ENCODE measurements around the gene MEA1. TPM values are rescaled to one million over a fixed set of nuclear protein-coding genes. Genes with fewer than 3 reads are reported as not detected.

MEA1 gene
- total RNA-seq, result 48.2 and 71.9 TPM in 2 replicates

DNA sequence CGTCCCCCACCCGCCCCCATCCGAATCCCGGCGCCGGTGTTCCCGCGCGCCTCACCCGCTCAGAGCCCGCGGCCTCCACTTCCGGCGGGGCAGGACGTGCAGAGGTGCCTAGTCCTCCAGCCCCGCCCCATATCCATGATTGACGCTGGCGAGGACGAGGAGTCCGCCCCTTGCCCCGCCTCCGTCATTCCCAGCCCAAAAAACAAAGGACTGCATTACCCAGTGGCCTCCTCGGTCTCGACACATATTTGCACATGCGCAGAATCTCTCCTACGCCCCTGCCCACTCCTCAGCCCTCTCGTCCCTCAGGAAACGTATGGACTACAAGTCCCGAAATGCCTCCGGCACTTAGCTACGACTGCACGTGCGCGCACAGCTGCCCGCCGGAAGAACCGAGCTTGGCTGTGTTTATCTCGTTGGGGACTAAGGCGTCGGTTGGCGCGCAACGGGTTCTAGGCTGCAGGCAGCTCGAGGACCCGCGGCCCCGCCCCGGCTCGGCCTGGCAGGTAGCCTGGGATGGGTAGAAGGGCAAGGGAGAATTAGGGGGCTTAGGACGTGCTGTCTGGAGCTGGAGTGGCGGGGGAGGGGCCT is at the start of gene MEA1, which contains the start of gene KLHDC3:
TSS of gene MEA1 (minus strand) at position 104 of the 591 bp plus-strand sequence. CDS start 133 bp downstream, outside the sequence.
TSS of gene KLHDC3 (plus strand) at position 407 of the 591 bp plus-strand sequence. CDS start 2,944 bp downstream, outside the sequence.

DNA sequence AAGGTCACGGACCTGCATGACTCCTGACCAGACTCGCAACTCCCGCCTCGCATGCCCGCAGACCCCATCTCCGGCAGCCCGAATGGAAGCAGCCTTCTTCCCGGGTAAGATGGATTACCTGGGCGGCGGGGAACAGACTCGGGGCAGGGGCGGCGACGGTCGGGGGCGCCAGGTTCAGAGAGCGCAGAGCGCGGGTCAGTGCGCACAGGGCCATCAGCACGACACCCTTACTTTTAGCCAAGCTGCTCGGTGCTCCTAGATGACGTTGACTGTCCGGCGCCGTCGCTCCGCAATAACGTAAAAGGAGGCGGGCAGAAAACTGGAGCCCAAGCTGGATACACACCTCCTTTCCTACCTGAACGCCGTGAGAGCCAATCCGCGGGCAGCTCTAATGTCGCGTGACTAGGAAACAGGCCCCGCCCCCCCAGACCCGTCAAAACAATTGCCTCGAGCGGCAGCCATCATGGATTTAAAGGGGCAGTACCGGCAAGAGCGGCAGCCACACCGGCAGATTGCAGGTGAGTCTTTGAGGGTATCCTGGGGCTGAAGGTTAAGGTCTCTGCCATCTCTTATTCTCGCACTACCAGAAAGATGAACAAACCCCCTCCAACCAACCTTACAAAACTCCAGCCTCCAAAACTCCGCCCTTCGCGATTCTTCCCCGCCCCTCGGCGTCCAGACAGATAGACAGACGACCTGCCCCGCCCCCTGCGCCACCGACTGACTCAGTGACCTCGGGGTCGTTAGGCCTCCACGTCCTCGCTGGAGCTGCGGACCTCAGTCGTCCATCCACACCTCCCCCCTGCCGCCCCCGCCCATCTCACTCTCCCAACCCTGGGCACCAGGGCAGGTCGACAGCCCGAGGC is 45.7 kb upstream of the MEA1 start, which contains the start of the genes KLC4 and MRPL2:
TSS of gene KLC4 (plus strand) at position 464 of the 866 bp plus-strand sequence. CDS start 1,705 bp downstream, outside the sequence.
TSS of gene MRPL2 (minus strand) at position 267 of the 866 bp plus-strand sequence. CDS start at position 214, 53 bp downstream.

DNA sequence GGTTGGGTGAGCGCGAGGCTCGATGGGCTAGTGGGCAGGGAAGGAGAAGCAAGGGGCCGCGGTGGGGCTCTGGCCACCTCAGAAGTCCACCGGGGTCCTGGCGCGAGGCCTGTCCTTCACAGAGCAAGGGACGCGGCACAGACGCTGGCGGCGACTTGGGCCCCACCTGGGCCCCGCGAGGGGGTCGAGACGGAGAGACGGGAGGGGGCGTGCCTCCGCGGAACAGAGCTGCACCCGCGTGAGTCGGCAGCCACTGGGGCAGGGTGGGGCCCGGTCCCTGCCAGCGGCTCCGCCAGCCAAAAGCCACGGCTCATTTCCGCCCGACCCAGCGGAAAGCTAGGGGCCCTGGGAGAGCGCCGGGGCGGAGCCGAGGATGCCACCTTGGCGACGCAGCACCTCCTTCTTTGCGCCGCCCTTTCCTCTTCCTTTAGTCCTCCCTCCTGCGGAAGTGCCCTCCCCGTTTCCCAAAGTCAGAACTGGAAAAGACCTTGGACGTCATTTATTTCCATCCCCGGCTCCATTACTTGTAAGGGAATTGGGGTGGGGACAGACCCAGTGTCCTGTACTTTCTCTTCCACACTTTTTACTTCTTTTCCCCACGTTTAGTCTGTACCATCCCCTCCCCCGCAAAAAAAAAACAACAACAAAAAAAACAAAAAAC is 39.9 kb upstream of the MEA1 start, which contains the start of gene CUL7:
TSS of gene CUL7 (minus strand) at position 307 of the 661 bp plus-strand sequence. CDS start 1,063 bp downstream, outside the sequence.

DNA sequence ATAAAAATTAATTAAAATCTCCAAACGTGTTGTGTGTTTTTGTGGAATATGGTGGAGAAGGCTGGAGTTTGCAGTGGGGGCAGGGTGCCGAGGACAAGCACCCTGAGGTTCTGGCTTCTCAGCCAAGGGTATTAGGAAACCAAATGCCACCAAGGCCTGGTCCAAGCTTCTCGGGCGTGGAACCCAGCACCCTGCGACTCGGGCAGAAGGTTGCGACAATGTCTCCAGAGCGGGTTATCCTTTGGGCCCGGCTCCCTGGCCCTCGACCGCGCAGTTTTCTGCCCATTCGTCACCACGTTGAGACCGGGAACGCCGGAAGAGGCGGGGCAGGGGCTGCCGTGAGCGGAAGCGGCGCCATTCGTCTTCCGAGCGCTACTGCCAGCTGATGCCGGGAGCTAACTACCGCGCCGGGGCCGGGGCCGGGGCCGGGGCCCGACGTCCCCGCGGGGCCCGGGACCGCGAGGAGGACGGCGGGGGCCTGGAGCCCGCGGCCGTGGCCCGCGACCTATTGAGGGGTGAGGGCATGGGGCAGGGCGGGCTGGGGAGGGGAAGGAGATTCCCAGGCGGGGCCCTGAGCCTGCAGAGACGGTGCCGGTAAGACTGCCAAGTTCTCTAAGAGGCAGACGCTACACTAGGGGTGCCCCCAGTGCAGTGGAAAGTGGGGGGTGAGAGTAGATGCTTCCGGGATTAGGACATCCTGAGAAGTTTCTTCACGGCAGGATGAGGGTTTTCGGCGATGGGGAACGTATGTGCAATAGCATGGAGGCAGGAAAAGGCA is 7.7 kb upstream of the MEA1 start, which contains the start of gene RRP36:
TSS of gene RRP36 (plus strand) at position 354 of the 778 bp plus-strand sequence. CDS start at position 386, 32 bp downstream.

DNA sequence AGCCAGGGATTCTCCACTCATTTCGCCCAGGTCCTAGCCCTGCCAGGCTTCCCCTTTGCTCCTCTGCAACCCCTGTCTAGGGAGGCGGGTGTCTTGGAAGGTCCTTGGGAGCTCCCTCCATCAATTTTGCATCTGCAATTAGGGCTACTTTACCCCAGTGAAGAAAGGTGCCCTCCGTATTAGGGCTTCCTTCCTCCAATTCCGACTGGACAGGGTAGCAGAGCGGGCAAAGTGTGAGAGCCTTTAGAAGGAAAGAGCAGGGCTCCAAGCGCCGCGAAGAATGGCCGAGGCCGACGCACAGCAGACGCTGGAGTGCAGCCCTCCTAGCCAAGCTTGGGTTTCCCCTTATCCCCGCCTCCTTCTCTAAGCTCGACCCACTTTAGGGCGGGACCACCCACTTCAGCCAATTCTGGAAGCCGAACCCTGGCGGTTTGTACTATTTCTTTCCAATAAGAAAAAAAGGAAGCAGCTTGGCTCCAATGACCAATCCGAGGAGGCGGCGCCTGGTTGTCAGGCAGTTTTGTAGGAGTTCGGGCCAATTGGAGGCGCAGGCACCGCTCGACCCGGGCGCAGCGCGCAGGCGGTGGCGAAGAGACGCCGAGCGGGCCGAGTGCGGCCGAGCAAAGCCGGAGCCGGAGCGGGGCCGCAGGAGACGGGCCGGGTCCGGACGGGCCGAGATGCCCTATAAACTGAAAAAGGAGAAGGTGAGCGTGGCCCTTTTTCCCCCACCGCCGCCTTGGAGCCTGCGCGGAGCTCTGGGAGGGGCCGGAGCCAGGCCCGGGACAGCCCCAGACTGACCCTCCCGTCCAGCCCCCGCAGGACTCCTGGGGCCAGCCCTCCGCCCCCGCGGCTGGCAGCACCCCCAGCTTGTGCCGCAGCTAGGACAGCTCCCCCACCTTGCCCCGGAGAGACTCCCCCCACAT is 29.5 kb downstream of the MEA1 start, which contains the start of gene PPP2R5D:
TSS of gene PPP2R5D (plus strand) at position 570 of the 923 bp plus-strand sequence. CDS start at position 678, 108 bp downstream.

DNA sequence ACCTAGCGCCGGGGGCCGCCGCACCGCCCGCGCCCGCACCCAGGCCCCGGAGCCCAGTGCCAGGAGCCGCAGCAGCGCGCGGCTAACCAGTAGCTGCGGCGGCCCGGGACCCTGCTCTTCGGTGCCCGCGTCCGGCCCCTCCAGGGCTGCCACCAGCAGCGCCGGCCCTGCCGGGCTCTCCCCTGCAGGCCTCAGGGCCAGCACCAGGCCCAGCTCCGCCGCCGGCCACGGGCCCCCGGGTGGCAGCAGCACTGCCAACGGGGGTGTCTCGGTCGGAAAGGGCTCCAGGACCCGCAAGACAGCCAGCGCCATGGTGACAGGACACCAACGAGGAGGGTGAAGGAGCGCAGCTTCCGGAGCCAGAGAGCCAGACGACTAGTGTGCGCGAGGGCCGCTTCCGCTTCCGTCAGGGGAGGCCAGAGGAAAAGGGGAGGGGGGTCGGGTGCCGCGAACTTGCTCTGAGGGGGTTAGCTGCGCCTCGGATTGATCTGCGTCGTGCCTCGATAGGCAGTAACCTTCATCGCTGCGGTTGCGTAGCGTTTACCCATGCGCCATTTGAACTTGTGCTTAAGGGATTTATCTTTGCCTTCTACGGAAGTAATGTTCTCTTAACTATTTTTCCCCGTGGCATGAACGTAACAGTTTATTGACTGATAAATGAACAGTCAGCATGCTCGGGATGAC is 34.8 kb downstream of the MEA1 start, which contains the start of gene PEX6:
TSS of gene PEX6 (minus strand) at position 343 of the 684 bp plus-strand sequence. CDS start at position 312, 31 bp downstream.

Other genes starting within 250 kb of the MEA1 start
- gene BICRAL, start 231.9 kb downstream of the MEA1 start, total RNA-seq, result 3.9 and 5.1 TPM in 2 replicates
- gene RPL7L1, start 134.3 kb downstream of the MEA1 start, total RNA-seq, result 107 and 128 TPM in 2 replicates
- not detected in 2 replicates for gene PTCRA, start 97.9 kb downstream of the MEA1 start, total RNA-seq
- gene CNPY3, start 84.5 kb downstream of the MEA1 start, total RNA-seq, result 58.5 and 60.9 TPM in 2 replicates
- 0.30 TPM in 1 of 2 replicates, not detected in the other for gene GNMT, start 53.2 kb downstream of the MEA1 start, total RNA-seq
- gene PEX6, start 34.8 kb downstream of the MEA1 start, total RNA-seq, result 38.0 and 65.6 TPM in 2 replicates
- gene PPP2R5D, start 29.4 kb downstream of the MEA1 start, total RNA-seq, result 19.6 and 33.6 TPM in 2 replicates
- 46.9 and 69.5 TPM in 2 replicates for gene KLHDC3, start 303 bp upstream of the MEA1 start, total RNA-seq
- gene RRP36, start 7.7 kb upstream of the MEA1 start, total RNA-seq, result 81.1 and 91.1 TPM in 2 replicates
- gene CUL7, start 39.9 kb upstream of the MEA1 start, total RNA-seq, result 68.3 and 89.7 TPM in 2 replicates
- 13.4 and 13.8 TPM in 2 replicates for gene MRPL2, start 45.5 kb upstream of the MEA1 start, total RNA-seq
- 21.1 and 24.3 TPM in 2 replicates for gene KLC4, start 45.7 kb upstream of the MEA1 start, total RNA-seq
- gene PTK7, start 62.4 kb upstream of the MEA1 start, total RNA-seq, result 257 and 544 TPM in 2 replicates
- gene SRF, start 157.3 kb upstream of the MEA1 start, total RNA-seq, result 22.6 and 28.9 TPM in 2 replicates
- 29.1 and 38.4 TPM in 2 replicates for gene CUL9, start 168.2 kb upstream of the MEA1 start, total RNA-seq
- 26.3 and 26.7 TPM in 2 replicates for gene DNPH1, start 215.5 kb upstream of the MEA1 start, total RNA-seq
- under 0.01 and 0.05 TPM in 2 replicates for gene TTBK1, start 229.5 kb upstream of the MEA1 start, total RNA-seq

All from smooth muscle cell of the umbilical artery (primary cell).